EH (cell line): ENCODE data around the gene TMED9.
A peak's percentile ranks its signal among the peaks of the same experiment; 100 is the strongest.

ENCODE experiments used
- DNase-seq: peaks from one replicate; pipeline ENCODE4 v3.0.0-alpha.2; 2015; ENCODE audit warnings: low read depth

The TMED9 gene

GRCh38 chr5:177578316-177578715 lies 13.7 kb upstream of the TMED9 start:
- no peak for DNase-seq

GRCh38 chr5:177588413-177588909 lies 3.5 kb upstream of the TMED9 start:
- DNase-seq, result no peak

- no peak for DNase-seq
Measured at GRCh38 chr5:177590406-177590805, 1.6 kb upstream of the TMED9 start.

GRCh38 chr5:177591690-177592009 lies 353 bp upstream of the TMED9 start:
- DNase-seq, result no peak

GRCh38 chr5:177592905-177593304 lies 902 bp downstream of the TMED9 start:
- DNase-seq, result no peak

- DNase-seq, result no peak
Measured at GRCh38 chr5:177593511-177593910, 1.5 kb downstream of the TMED9 start.

- DNase-seq, result no peak
Measured at GRCh38 chr5:177594071-177594470, 2.1 kb downstream of the TMED9 start.

- DNase-seq, result no peak
Measured at GRCh38 chr5:177595026-177595585, 3.1 kb downstream of the TMED9 start.

GRCh38 chr5:177595991-177596774 lies 4.2 kb downstream of the TMED9 start:
- DNase-seq, result peak; percentile 41

- DNase-seq, result no peak
Measured at GRCh38 chr5:177596775-177597238, 4.8 kb downstream of the TMED9 start.

- DNase-seq, result no peak
Measured at GRCh38 chr5:177598477-177598876, 6.5 kb downstream of the TMED9 start.

- DNase-seq, result peak; percentile 83
Measured at GRCh38 chr5:177599731-177600507, 7.9 kb downstream of the TMED9 start, which contains the start of gene B4GALT7. B4GALT7 (plus strand) TSS chr5:177600132; CDS start chr5:177600211, 79 bp downstream.

GRCh38 chr5:177600508-177601018 lies 8.6 kb downstream of the TMED9 start:
- DNase-seq, result peak; percentile 55

GRCh38 chr5:177601126-177601525 lies 9.1 kb downstream of the TMED9 start:
- no peak for DNase-seq

GRCh38 chr5:177601577-177602457 lies 9.8 kb downstream of the TMED9 start:
- no peak for DNase-seq

GRCh38 chr5:177602458-177602830 lies 10.4 kb downstream of the TMED9 start:
- no peak for DNase-seq

- no peak for DNase-seq
Measured at GRCh38 chr5:177603631-177604030, 11.6 kb downstream of the TMED9 start.

GRCh38 chr5:177604116-177604521 lies 12.1 kb downstream of the TMED9 start:
- no peak for DNase-seq

GRCh38 chr5:177604656-177605055 lies 12.7 kb downstream of the TMED9 start:
- no peak for DNase-seq

GRCh38 chr5:177605078-177605477 lies 13.1 kb downstream of the TMED9 start:
- no peak for DNase-seq

GRCh38 chr5:177605667-177606066 lies 13.7 kb downstream of the TMED9 start:
- no peak for DNase-seq
